HG03442 (cell line): Measurements from ENCODE around the gene NPDC1.

ENCODE experiments used
- ATAC-seq: cut with Tn5 transposase; IDR thresholded peaks from one replicate; pipeline ENCODE4 v1.9.1; 2021; ENCODE audit warnings: mild to moderate bottlenecking, moderate library complexity; ENCODE audit not compliant: unreplicated experiment

The NPDC1 gene

GRCh38 chr9:137057545-137057944 is 11.6 kb upstream of the NPDC1 start:
- no peak for ATAC-seq

GRCh38 chr9:137056739-137057415 is 10.9 kb upstream of the NPDC1 start:
- ATAC-seq = no peak

GRCh38 chr9:137055385-137056364 is 9.7 kb upstream of the NPDC1 start:
- no peak for ATAC-seq

GRCh38 chr9:137054932-137055384 is 9.0 kb upstream of the NPDC1 start:
- no peak for ATAC-seq

- no peak for ATAC-seq
Observed at GRCh38 chr9:137053944-137054931, 8.3 kb upstream of the NPDC1 start, which contains the start of gene ENTPD2. TSS of gene ENTPD2 (minus strand) at chr9:137054061. CDS start at chr9:137053997, 64 bp downstream.

- ATAC-seq = no peak
Observed at GRCh38 chr9:137052998-137053943, 7.3 kb upstream of the NPDC1 start.

- ATAC-seq = no peak
Observed at GRCh38 chr9:137052293-137052692, 6.3 kb upstream of the NPDC1 start.

GRCh38 chr9:137051145-137051724 is 5.3 kb upstream of the NPDC1 start:
- no peak for ATAC-seq

- no peak for ATAC-seq
Observed at GRCh38 chr9:137050570-137050969, 4.6 kb upstream of the NPDC1 start.

- ATAC-seq = no peak
Observed at GRCh38 chr9:137049544-137050449, 3.8 kb upstream of the NPDC1 start.

- no peak for ATAC-seq
Observed at GRCh38 chr9:137048655-137049543, 2.9 kb upstream of the NPDC1 start.

- ATAC-seq = no peak
Observed at GRCh38 chr9:137045294-137046087, 486 bp downstream of the NPDC1 start.

GRCh38 chr9:137044502-137045177 is 1.3 kb downstream of the NPDC1 start:
- ATAC-seq = no peak

- no peak for ATAC-seq
Observed at GRCh38 chr9:137044037-137044436, 1.9 kb downstream of the NPDC1 start.
